HG03108 (cell line): ENCODE measurements around the gene METAP2.
A peak's percentile ranks its signal among the peaks of the same experiment; 100 is the strongest.
"Not testable (repeated sequence)": the region's sequence is repeated elsewhere in the genome, so short reads cannot be mapped to it uniquely, and the experiment has no call there.

Experiments
- ATAC-seq: cut with Tn5 transposase; IDR thresholded peaks from one replicate; pipeline ENCODE4 v1.9.1; 2021; ENCODE audit warnings: moderate library complexity; ENCODE audit not compliant: unreplicated experiment

METAP2 gene

DNA sequence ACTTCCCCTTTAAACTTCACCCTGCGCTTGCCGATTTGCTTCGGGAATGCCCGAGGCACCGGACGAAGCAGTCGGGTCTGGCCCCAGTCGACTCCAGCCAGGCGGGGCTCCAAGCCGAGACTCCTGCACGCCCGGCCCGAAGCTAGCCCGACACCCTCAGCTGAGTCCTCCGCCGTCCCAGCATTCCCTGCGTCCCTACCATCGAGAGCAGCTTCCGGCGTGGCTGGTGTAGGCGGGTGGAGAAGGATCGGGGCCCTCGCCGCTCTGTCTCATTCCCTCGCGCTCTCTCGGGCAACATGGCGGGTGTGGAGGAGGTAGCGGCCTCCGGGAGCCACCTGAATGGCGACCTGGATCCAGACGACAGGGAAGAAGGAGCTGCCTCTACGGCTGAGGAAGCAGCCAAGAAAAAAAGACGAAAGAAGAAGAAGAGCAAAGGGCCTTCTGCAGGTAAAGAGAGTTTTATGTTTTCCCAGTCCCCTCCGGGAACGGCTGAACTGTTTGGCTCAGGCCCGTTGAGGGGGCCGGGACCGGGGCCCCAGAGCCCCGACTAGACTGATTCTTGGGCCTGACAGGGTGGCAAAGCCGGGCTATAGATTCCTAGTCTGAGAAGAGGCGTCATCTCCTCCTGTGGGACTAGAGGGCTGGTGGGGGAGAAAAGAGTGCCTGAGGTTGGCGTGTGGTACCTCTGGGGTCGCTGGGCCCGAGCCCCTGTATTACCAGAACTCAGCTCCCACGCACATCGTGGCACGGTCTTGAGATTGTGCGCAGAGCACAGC, at the start of gene METAP2:
METAP2 (plus strand) TSS at position 269 of the 776 bp plus-strand sequence; CDS start at position 297, 28 bp downstream.
- peak; percentile 98 for ATAC-seq

DNA sequence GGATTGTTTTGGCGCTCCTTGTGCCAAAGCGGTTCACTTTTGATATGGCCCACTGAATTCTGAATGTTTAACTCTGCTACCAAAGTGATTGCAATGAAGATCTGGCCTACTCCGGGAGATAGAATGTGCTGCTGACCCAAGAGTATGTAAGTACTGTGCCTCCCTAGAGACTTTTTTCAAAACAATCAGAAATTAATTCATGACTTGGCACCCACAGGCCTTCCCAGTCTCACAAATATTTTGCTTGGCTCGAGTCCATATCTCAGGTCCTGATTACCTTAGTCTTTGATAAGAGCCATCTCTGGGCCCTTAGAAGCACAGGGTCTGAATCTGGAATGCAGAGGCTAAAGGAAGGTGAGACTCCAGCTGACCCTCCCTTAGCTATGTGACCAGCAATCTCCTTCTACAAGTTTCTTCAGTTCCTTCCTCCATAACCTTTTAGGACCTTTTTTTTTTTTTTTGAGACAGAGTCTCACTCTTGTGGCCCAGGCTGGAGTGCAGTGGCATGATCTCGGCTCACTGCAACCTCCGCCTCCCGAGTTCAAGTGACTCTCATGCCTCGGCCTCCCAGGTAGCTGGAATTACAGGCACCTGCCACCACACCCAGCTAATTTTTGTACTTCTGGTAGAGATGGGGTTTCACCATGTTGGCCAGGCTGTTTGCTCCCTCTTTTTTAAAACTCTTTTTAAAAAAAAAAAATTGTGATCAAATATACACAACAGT, 49.5 kb upstream of the METAP2 start:
- no peak for ATAC-seq

- no peak for ATAC-seq
These were observed 44.8 kb upstream of the METAP2 start for GRCh38 chr12:95429172-95429510.

- no peak for ATAC-seq
These were observed 42.8 kb upstream of the METAP2 start for GRCh38 chr12:95431120-95431519.

DNA sequence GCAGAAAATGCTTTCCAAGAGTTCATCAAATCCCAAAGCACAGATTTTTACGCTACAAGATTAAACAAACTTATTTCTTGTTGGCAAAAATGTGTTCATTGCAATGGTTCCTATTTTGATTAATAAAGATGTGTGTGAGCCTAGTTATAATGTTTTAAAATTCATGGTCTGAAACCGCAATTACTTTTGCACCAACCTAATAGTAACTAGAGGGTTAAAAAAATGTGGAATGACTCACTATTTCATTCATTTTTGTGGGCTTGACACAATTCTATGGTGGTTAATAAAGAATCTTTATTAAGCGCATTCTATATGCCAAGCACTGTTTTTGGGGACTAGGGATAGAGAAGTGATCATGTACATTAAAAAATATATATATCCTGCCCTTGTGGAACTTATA, 38.6 kb upstream of the METAP2 start:
- ATAC-seq, result no peak

- no peak for ATAC-seq
These were observed 36.4 kb upstream of the METAP2 start for GRCh38 chr12:95437565-95437964.

DNA sequence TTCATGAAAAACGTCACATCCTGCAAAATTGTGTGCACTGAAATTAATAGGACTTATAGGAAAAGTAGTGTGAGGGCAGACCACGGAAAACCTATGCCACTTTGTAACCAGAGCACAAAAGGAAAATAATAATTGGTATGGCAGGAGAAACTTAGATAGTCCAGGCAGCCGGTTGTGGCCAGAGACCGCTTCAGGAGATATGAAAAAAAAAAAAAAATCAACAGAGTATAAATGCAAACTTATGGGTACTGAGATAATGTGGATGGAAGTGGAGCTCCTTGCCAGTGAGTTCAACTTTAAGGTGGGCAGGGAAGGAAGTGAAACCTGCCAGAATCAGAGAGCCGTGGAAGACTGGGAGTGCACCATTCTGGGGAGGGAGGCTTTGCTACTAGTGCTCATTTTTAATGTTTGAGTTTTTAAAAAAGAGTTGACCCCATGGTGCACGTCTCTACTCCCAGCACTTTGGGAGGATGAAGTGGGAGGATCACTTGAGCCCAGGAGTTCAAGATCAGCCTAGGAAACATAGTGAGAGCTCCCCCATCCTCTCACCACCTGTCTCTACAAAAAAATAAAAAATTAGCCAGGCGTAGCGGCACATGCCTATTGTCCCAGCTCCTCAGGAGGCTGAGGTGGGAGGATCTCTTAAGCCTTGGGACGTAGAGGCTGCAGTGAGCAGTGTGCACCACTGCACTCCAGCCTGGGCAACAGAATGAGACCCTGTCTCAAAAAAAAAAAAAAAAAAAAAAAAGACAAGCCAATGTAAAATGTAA, 34.3 kb upstream of the METAP2 start:
- no peak for ATAC-seq

GRCh38 chr12:95440401-95440800, 33.6 kb upstream of the METAP2 start:
- no peak for ATAC-seq

GRCh38 chr12:95443459-95443858, 30.5 kb upstream of the METAP2 start:
- ATAC-seq, result no peak

GRCh38 chr12:95445099-95445498, 28.9 kb upstream of the METAP2 start:
- ATAC-seq, result not testable (repeated sequence)

GRCh38 chr12:95445884-95446505, 28.0 kb upstream of the METAP2 start:
- ATAC-seq, result no peak

- no peak for ATAC-seq
These were observed 27.4 kb upstream of the METAP2 start for GRCh38 chr12:95446506-95446900.

DNA sequence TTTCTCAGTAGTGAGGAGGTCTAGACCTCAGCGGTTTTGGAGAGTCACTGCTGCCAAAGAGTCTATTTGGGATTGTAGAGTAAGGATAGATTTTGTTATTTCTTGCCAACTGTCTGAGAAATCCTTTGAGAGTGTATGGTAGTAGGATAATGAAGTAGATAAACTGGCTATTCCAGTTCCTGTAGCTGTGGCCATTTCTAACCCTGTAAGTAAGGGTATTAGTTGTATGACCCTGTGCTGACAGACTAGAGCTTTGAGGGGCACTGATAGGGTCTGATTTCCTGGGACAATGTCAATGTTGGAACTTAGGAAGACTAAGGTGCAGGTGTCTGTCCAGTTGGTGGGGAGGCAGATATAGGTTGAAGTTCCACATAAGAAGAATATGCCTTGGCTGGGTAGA, 24.3 kb upstream of the METAP2 start:
- not testable (repeated sequence) for ATAC-seq

- not testable (repeated sequence) for ATAC-seq
These were observed 21.5 kb upstream of the METAP2 start for GRCh38 chr12:95452501-95452900.

DNA sequence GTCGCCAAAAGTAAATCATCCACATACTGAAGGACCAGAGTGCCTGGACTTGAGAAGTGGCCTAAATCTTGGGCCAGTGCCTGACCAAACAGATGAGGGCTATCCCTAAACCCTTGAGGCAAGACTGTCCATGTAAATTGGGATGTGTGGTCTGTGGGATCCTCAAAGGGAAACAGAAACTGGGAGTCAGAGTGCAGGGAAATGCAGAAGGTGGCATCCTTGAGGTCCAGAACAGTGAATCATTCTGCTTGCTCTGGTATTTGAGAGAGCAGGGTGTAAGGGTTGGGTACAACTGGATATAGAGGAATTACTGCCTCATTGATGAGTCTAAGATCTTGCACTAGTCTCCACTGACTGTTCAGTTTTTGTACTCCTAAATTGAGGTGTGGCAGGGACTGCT, 20.1 kb upstream of the METAP2 start:
- not testable (repeated sequence) for ATAC-seq

- not testable (repeated sequence) for ATAC-seq
These were observed 19.2 kb upstream of the METAP2 start for GRCh38 chr12:95454780-95455215.

DNA sequence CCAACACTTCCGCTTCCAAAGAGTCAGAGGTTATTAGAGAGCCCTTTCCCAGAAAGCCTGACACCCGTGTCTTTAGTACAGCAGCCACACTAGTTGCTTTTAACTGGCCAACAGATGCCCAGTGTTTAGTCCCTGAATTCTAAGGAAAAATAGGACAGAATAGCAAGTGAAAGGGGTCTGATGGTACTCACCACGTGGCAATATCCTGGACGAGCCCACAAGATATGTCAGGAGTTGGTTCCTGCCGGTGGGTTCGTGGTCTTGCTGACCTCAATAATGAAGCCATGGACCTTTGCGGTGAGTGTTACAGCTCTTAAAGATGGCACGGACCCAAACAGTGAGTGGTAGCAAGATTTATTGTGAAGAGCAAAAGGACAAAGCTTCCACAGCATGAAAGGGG, 16.3 kb upstream of the METAP2 start:
- ATAC-seq, result not testable (repeated sequence)

DNA sequence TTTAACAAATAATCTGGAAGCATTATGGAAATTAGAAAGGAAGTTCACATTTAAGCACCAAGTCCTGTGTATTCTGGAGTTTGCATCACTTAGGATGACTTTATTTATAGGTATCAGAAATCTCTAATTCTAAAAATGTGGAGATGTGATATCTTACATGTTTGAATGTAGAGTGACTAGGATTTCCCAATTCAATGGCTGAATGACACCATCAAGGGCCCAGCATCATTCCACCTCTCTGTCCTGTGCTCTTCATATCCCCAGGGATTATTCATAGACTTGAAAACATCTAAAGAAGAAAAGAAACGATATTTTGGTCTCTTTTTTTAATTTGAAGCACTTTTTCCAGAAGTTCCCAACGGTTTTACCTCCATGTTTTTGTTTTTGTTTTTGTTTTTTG, 15.2 kb upstream of the METAP2 start:
- no peak for ATAC-seq

DNA sequence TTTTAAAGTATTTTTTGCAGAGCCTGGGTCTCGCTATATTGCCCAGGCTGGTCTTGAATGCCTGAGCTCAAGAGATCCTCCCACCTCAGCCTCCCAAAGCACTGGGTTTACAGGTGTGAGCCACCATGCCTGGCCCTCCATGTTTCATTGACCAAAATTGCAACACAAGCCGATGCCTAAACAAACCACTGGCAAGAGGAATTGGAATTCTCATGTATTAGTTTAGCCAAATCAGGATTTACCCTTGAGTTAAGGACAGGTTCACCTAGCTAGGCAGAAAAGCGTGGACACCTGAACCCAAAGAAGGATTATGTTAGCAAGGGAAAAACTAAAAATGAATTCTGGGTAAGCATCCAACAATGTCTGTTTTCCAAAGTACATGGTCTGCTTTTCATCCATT, 14.6 kb upstream of the METAP2 start:
- ATAC-seq, result no peak

DNA sequence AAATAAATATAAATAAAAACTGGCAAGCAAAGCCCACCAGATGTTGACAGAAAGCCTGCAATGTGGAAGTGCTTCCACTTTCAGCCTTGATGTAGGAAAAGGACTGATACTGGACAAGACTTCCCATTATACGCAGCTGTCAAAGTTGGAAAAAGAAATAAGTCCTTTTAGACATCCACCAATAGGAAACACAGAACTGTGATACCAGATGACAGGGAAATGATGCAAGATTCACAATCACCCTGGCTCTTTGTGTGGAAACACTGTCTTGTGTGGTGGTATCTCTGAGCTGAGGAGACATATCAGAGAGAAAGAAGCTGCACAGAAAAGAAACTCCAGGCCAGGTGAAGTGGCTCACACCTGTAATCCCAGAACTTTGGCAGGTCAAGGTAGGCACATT, 13.8 kb upstream of the METAP2 start:
- ATAC-seq, result no peak

- ATAC-seq, result no peak
These were observed 13.1 kb upstream of the METAP2 start for GRCh38 chr12:95460896-95461295.
